ENCODE data around the gene COA8. TPM values are rescaled to one million over a fixed set of nuclear protein-coding genes. Genes with fewer than 3 reads are reported as not detected.

Gene COA8
- total and polyA plus RNA-seq, 2 of the 8 experiments (the other 6 are each of a cell fraction or from before 2014, with no cell fraction given) = 7.1 to 35.5 TPM

DNA sequence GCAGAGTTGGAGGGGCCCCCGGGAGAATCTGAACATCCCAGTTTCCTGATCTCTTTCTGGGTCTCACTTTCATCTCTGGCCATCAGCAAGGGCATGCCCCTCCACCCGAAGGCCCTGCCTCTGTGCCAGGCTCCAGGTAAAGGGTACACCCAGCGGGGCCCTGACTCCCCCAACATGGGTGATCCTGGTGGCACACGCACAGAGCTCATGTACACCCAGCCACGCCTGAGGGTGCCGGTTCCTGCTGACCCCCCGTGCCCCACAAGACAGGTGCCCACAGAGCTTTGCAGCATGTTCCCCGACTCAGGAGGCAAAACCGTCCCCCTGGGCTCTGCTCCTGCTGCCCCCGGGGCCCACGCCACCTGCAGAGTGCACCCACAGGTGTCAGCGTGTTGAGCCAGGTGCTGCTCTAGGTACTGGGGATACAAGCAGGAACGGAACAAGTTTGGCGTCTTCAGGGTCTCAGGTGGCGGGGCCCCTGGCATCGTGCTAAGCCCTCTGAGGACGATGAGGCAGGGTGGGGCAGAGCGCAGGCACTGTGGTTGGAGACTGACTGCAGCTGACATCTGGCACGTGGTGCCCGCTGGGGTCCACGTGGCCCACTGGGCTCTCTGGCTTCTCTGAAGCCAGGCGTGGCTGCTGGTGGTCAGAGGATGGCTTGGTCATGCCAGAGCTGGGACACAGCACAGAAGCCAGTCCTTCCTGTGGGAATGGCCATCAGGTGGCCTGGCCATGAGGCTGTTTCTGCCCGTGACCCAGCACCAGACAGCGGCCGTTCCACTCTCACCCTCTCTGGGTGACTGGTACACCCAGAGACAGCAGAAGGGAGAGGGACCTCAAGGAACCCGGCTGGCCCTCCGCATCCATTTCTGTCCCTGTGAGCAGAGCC is 14.1 kb upstream of the COA8 start (continued):
- TF ChIP-seq TCF12 (IDR thresholded peaks at IDR 0.05; ENCODE audit: low read depth, low read length) (no peak), POLR2AphosphoS5 (IDR thresholded peaks at IDR 0.05; ENCODE audit: low read depth, low read length) (no peak), SRF (IDR thresholded peaks at IDR 0.05; ENCODE audit: low read depth, low read length) (no peak), HDAC6 (IDR thresholded peaks at IDR 0.05; ENCODE audit: low read depth, low read length) (no peak), MAFK (IDR thresholded peaks at IDR 0.05; ENCODE audit: low read depth, low read length) (no peak), CBX5 (IDR thresholded peaks at IDR 0.05; ENCODE audit: low read depth, low read length) (no peak), SAP30 (IDR thresholded peaks at IDR 0.05; ENCODE audit: insufficient read depth, insufficient replicate concordance, low read length) (no peak), EGR1 (IDR thresholded peaks at IDR 0.05; ENCODE audit: borderline replicate concordance, low read depth, low read length) (no peak), SP1 (IDR thresholded peaks at IDR 0.05; ENCODE audit: low read depth, low read length) (no peak), JUN (IDR thresholded peaks at IDR 0.05; ENCODE audit: low read depth, low read length) (no peak)

Measured in H1 (cell line).